K562 (cell line): ENCODE results near the gene LSM12. TPM values are rescaled to one million over a fixed set of nuclear protein-coding genes. Genes with fewer than 3 reads are reported as not detected.
A peak's percentile ranks its signal among the peaks of the same experiment; 100 is the strongest.

Source experiments
- ATAC-seq: fragments of 200-7000 bp; cut with Tn5 transposase; 3 replicates; pipeline ENCODE4 v1.9.1; 2020; ENCODE audit warnings: moderate library complexity
- BruUV-seq: library from RNA; stranded (reverse); fragments of 400-500 nt; replicated peaks from 2 replicates; lab custom pipeline; 2021; lab: Mats Ljungman, UMichigan
- CTCF ChIA-PET: fragments of 300-600 bp; formaldehyde crosslinking; extraction: SDS; loops from one replicate; lab custom pipeline; 2021; ENCODE audit warnings: low intra/inter-chr PET ratio; lab: Yijun Ruan, JAX
- POLR2A ChIA-PET: fragments of 300-600, 350-650 bp; sonication (Branson Sonifier 250); formaldehyde crosslinking; extraction: SDS; loops from one replicate; lab custom pipeline; 2021; ENCODE audit warnings: antibody characterized with exemption, inconsistent platforms; lab: Yijun Ruan, JAX
- DNase-seq, 4 experiments: peaks; one replicate each; pipeline versions ENCODE4 v3.0.0 to v3.0.0-alpha.2; 2011 to 2018; ENCODE audit warnings: low spot score in 3 of 4, mixed read lengths in 3 of 4; ENCODE audit errors: extremely low read depth in 1 of 4
- FAIRE-seq: peaks from 2 replicates; lab custom pipeline; 2011; peaks lifted over from hg19 to GRCh38; lab: Jason Lieb, UNC
- H2AFZ ChIP-seq: 2 replicates; pipeline ENCODE4 v1.6.0; 2011; ENCODE audit warnings: low read depth, low read length, control low read depth, inconsistent platforms
- H3K27ac ChIP-seq: fragments of 200-600 bp; 3 replicates; pipeline ENCODE4 v1.8.0; 2011; ENCODE audit warnings: low read depth, mild to moderate bottlenecking, control low read depth, inconsistent platforms, low read length, moderate library complexity, mixed read lengths; ENCODE audit errors: extremely low read depth
- H3K27me3 ChIP-seq, 2 experiments: fragments of 300-600 bp in 1 of 2; 2 replicates in 1 of 2; 3 replicates in 1 of 2; pipeline versions ENCODE4 v1.6.0 to v1.8.0; 2011; ENCODE audit warnings: inconsistent platforms in 2 of 2, low read length in 2 of 2, mild to moderate bottlenecking in 1 of 2, mixed read lengths in 1 of 2, moderate library complexity in 1 of 2; ENCODE audit not compliant: control insufficient read depth in 2 of 2, insufficient read depth in 2 of 2
- H3K36me3 ChIP-seq: fragments of 300-600 bp; 3 replicates; pipeline ENCODE4 v1.8.0; 2011; ENCODE audit warnings: mild to moderate bottlenecking, low read length, inconsistent platforms; ENCODE audit not compliant: control insufficient read depth, insufficient read depth
- H3K4me1 ChIP-seq, 2 experiments: fragments of 200-600 bp in 1 of 2; replicated peaks in 1 of 2; 2 replicates in 1 of 2; 3 replicates in 1 of 2; pipeline versions ENCODE4 v1.5.1 to v1.8.0; 2011; ENCODE audit warnings: inconsistent platforms in 2 of 2, low read length in 2 of 2, mild to moderate bottlenecking in 1 of 2, mixed read lengths in 1 of 2, moderate library complexity in 1 of 2; ENCODE audit not compliant: control insufficient read depth in 2 of 2, insufficient read depth in 2 of 2
- H3K4me2 ChIP-seq: 2 replicates; pipeline ENCODE4 v1.6.1; 2011; ENCODE audit warnings: low read length, control low read depth, inconsistent platforms, mixed read lengths; ENCODE audit not compliant: insufficient read depth
- H3K4me3 ChIP-seq: fragments of 200-600 bp; sonication (generic), shearing (Covaris generic); 2 replicates; pipeline ENCODE4 v1.5.1; 2016; ENCODE audit warnings: control low read depth, inconsistent platforms
- H3K79me2 ChIP-seq: fragments of 200-600 bp; 3 replicates; pipeline ENCODE4 v1.8.0; 2011; ENCODE audit warnings: low read length, inconsistent platforms; ENCODE audit not compliant: control insufficient read depth, insufficient read depth
- H3K9ac ChIP-seq, 2 experiments: 2 replicates each; pipeline versions ENCODE4 v1.6.0 to v1.6.1; 2011; ENCODE audit warnings: low read depth in 2 of 2, low read length in 2 of 2, control low read depth in 1 of 2, inconsistent platforms in 1 of 2, mild to moderate bottlenecking in 1 of 2, mixed read lengths in 1 of 2; ENCODE audit not compliant: insufficient read depth in 1 of 2
- H3K9me1 ChIP-seq: one replicate; pipeline ENCODE4 v1.6.0; 2011; ENCODE audit warnings: inconsistent platforms, mild to moderate bottlenecking, low read length, moderate library complexity; ENCODE audit not compliant: control insufficient read depth, insufficient read depth
- H3K9me3 ChIP-seq: replicated peaks from 2 replicates; pipeline ENCODE4 v1.5.1; 2011; ENCODE audit warnings: low read depth, low read length, inconsistent platforms; ENCODE audit not compliant: control insufficient read depth, insufficient read depth
- H4K20me1 ChIP-seq: replicated peaks from 2 replicates; pipeline ENCODE4 v1.6.1; 2011; ENCODE audit warnings: low read length, inconsistent platforms, mixed read lengths; ENCODE audit not compliant: control insufficient read depth, insufficient read depth
- CBFA2T2 ChIP-seq: fragments of 450-650 bp; conservative IDR thresholded peaks from 2 replicates; pipeline ENCODE4 v1.6.1; 2017; ENCODE audit warnings: mild to moderate bottlenecking
- EGR1 ChIP-seq: fragments of 450-650 bp; conservative IDR thresholded peaks from 2 replicates; pipeline ENCODE4 v1.6.1; 2017; ENCODE audit warnings: mild to moderate bottlenecking
- FOSL1 ChIP-seq: fragments of 200-800 bp; sonication (Bioruptor generic); conservative IDR thresholded peaks from 2 replicates; pipeline ENCODE4 v1.6.1; 2016; ENCODE audit warnings: missing genetic modification characterization, missing compliant biosample characterization
- MNT ChIP-seq, 2 experiments: fragments of 450-650 bp; conservative IDR thresholded peaks; 2 replicates each; pipeline ENCODE4 v1.6.1; 2017; ENCODE audit warnings: mild to moderate bottlenecking in 2 of 2, moderate library complexity in 2 of 2
- MYNN ChIP-seq, 2 experiments: sonication (generic); formaldehyde crosslinking in 1 of 2; IDR thresholded peaks; 2 replicates each; pipeline versions ENCODE4 v1.5.0 to v1.6.1; 2016 to 2020; ENCODE audit warnings: antibody characterized with exemption in 1 of 2, missing genetic modification reagents in 1 of 2
- NCOR1 ChIP-seq: fragments of 450-650 bp; IDR thresholded peaks from 2 replicates; pipeline ENCODE4 v1.6.1; 2016; ENCODE audit warnings: mild to moderate bottlenecking, moderate library complexity
- NFIC ChIP-seq: fragments of 450-650 bp; IDR thresholded peaks from 2 replicates; pipeline ENCODE4 v1.6.1; 2017; ENCODE audit warnings: mild to moderate bottlenecking, inconsistent platforms
- NRF1 ChIP-seq, 2 experiments: fragments of 450-650 bp; IDR thresholded peaks in 1 of 2; conservative IDR thresholded peaks in 1 of 2; 2 replicates each; pipeline ENCODE4 v1.6.1; 2014; ENCODE audit warnings: mild to moderate bottlenecking in 2 of 2
- SRSF9 ChIP-seq: fragments of 200-400 bp; formaldehyde crosslinking; IDR thresholded peaks from 2 replicates; pipeline ENCODE4 v1.6.1; 2017; ENCODE audit warnings: low read depth, low read length, borderline replicate concordance
- TAL1 ChIP-seq: fragments of 450-650 bp; IDR thresholded peaks from 2 replicates; pipeline ENCODE4 v1.6.1; 2016; ENCODE audit warnings: mild to moderate bottlenecking
- TGIF2 ChIP-seq: sonication (generic); formaldehyde crosslinking; IDR thresholded peaks from 2 replicates; pipeline ENCODE4 v1.8.1; 2022; ENCODE audit warnings: mild to moderate bottlenecking, missing genetic modification reagents, moderate library complexity
- ZBTB7A ChIP-seq: IDR thresholded peaks from 2 replicates; pipeline ENCODE4 v1.6.1; 2011; ENCODE audit warnings: low read depth, mild to moderate bottlenecking, low read length, moderate library complexity, borderline replicate concordance; ENCODE audit not compliant: control insufficient read depth
- ZNF384 ChIP-seq: IDR thresholded peaks from 2 replicates; pipeline ENCODE4 v1.6.1; 2012; ENCODE audit warnings: low read depth, low read length, improper control_type of control experiment
- ZNF57 ChIP-seq: fragments of 450-650 bp; formaldehyde crosslinking; IDR thresholded peaks from 2 replicates; pipeline ENCODE4 v1.4.0; 2020; ENCODE audit warnings: mild to moderate bottlenecking, moderate library complexity
- WGBS: fragments of 100-300 bp; shearing (Covaris generic); methylation state at CpG from one replicate; pipeline ENCODE4 v1.1.6; 2016; ENCODE audit warnings: low coverage, mixed read lengths; ENCODE audit not compliant: insufficient coverage; ENCODE audit errors: missing lambda C conversion rate; 5-methylcytosine and 5-hydroxymethylcytosine counted together
- in situ Hi-C: fragments of 300-500 bp; cut with MboI; formaldehyde crosslinking; loops from 4 replicates; pipeline ENCODE4 v1.15.0; 2018; ENCODE audit warnings: inconsistent platforms, mixed read lengths
- intact Hi-C: fragments of 100-400 bp; cut with micrococcal nuclease; formaldehyde crosslinking; loops from 2 replicates; pipeline ENCODE4 v1.14.2; 2022
- polyA plus RNA-seq, 8 experiments: library from polyadenylated mRNA; depleted of rRNA in 4 of 8; stranded (reverse) in 5 of 8; unstranded in 3 of 8; fragments of >200 nt; fragmentation: Nextera tagmentation in 2 of 8; fragmentation: Illumina TruSeq in 1 of 8; extraction: Ambion mirVana in 2 of 8; extraction: Trizol in 1 of 8; gene quantifications; 2 replicates each; pipeline versions ENCODE4 v1.2.1 to v1.2.3, GENCODE V29; 2011 to 2014; ENCODE audit warnings: inconsistent platforms in 1 of 8, missing spikeins in 1 of 8
- total RNA-seq, 7 experiments: library from RNA; depleted of rRNA in 6 of 7; stranded (reverse); fragments of >200 nt in 6 of 7; fragmentation: Illumina TruSeq in 2 of 7; extraction: Trizol in 2 of 7; gene quantifications; 2 replicates each; pipeline versions ENCODE4 v1.2.1 to v1.2.3, GENCODE V29; 2011 to 2021; ENCODE audit warnings: low replicate concordance in 1 of 7
- TF ChIP-seq, protein P1 (sequence below): sonication (generic); formaldehyde crosslinking; IDR thresholded peaks from 2 replicates; pipeline ENCODE4 v1.8.0; 2022; ENCODE audit warnings: mild to moderate bottlenecking, missing genetic modification reagents

LSM12 gene
- total and polyA plus RNA-seq, 9 of the 15 experiments (the other 6 are each of a cell fraction or from before 2014, with no cell fraction given): 53.0 to 258 (median 89.3) TPM

- H3K9me3 ChIP-seq: no peaks in the 10 kb centered on the region
- ATAC-seq: peak; percentile 73
- peaks cover 5% of the 10 kb centered on the region; the same call in 1 of the 3 replicates for H3K79me2 ChIP-seq
- H3K4me1 ChIP-seq: peaks cover 38 to 54% of the 10 kb centered on the region in 2 experiments
- H3K27ac ChIP-seq: no peak overlapping the region
- H2AFZ ChIP-seq: no peak overlapping the region
- peaks cover 8% of the 10 kb centered on the region; the same call in 1 of the 2 replicates for H4K20me1 ChIP-seq
- FAIRE-seq: peak; percentile 84
- H3K4me3 ChIP-seq: no peak overlapping the region
- no peak overlapping the region for H3K4me2 ChIP-seq
- no peaks in the 10 kb centered on the region for H3K27me3 ChIP-seq
- peak; percentile 55 to 81 (median 66) for DNase-seq
- peaks cover 12% of the 10 kb centered on the region for H3K9me1 ChIP-seq
- in situ Hi-C loops: no loop called here
- ChIA-PET CTCF (no interaction called here), POLR2A (interaction anchor here (0.6 to 1.6 kb wide), 5 partner anchors 10 to 551 kb away, joined by 3 to 4 read pairs (median 3); no protein-coding TSS in a partner anchor)
- intact Hi-C loops: no loop called here
- 25% methylated on average over 16 of the region's 16 CpGs for WGBS
- H3K9ac ChIP-seq: peak overlapping the region in 1 of 2 experiments; percentile 79; a peak in 2 of 4 replicates
- BruUV-seq: no TSS peak
- no peaks in the 10 kb centered on the region; the same call in 2 of the 3 replicates for H3K36me3 ChIP-seq
- peak; percentile 28 for TF ChIP-seq NFIC
- TF ChIP-seq TAL1: peak; percentile 20; the same call in 1 of the 2 replicates
- TF ChIP-seq CBFA2T2: peak; percentile 43
- peak; percentile 15; the same call in 1 of the 2 replicates for TF ChIP-seq ZBTB7A
- 0 out of 2 replicates have a peak, but pooled peaks have one; percentile 18 for TF ChIP-seq NCOR1
- TF ChIP-seq, protein P1, sequence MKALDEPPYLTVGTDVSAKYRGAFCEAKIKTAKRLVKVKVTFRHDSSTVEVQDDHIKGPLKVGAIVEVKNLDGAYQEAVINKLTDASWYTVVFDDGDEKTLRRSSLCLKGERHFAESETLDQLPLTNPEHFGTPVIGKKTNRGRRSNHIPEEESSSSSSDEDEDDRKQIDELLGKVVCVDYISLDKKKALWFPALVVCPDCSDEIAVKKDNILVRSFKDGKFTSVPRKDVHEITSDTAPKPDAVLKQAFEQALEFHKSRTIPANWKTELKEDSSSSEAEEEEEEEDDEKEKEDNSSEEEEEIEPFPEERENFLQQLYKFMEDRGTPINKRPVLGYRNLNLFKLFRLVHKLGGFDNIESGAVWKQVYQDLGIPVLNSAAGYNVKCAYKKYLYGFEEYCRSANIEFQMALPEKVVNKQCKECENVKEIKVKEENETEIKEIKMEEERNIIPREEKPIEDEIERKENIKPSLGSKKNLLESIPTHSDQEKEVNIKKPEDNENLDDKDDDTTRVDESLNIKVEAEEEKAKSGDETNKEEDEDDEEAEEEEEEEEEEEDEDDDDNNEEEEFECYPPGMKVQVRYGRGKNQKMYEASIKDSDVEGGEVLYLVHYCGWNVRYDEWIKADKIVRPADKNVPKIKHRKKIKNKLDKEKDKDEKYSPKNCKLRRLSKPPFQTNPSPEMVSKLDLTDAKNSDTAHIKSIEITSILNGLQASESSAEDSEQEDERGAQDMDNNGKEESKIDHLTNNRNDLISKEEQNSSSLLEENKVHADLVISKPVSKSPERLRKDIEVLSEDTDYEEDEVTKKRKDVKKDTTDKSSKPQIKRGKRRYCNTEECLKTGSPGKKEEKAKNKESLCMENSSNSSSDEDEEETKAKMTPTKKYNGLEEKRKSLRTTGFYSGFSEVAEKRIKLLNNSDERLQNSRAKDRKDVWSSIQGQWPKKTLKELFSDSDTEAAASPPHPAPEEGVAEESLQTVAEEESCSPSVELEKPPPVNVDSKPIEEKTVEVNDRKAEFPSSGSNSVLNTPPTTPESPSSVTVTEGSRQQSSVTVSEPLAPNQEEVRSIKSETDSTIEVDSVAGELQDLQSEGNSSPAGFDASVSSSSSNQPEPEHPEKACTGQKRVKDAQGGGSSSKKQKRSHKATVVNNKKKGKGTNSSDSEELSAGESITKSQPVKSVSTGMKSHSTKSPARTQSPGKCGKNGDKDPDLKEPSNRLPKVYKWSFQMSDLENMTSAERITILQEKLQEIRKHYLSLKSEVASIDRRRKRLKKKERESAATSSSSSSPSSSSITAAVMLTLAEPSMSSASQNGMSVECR (CRISPR knock-in tag): 0 out of 2 replicates have a peak, but pooled peaks have one; percentile 44
- TF ChIP-seq MYNN (IDR thresholded peaks at IDR 0.05): 0 out of 2 replicates have a peak, but pooled peaks have one; percentile 38
- TF ChIP-seq MYNN (CRISPR knock-in tag; IDR thresholded peaks at IDR 0.05): no peak
- peak; percentile 86 for TF ChIP-seq FOSL1 (tag)
- no peak for TF ChIP-seq ZNF57 (CRISPR knock-in tag)
- peak in 1 of 2 experiments; percentile 42; a peak in 1 of 4 replicates for TF ChIP-seq MNT (conservative IDR thresholded peaks at IDR 0.05)
- peak; percentile 68 for TF ChIP-seq ZNF384
- TF ChIP-seq TGIF2 (CRISPR knock-in tag): no peak
- TF ChIP-seq NRF1 (conservative IDR thresholded peaks at IDR 0.05 in 1 of 2, IDR thresholded peaks at IDR 0.05 in 1 of 2): peak; percentile 90 to 91
- TF ChIP-seq SRSF9: no peak
- TF ChIP-seq EGR1: peak; percentile 9; the same call in 1 of the 2 replicates
Measured at GRCh38 chr17:44108440-44109311, 42.2 kb upstream of the LSM12 start.
